Fibroblast of pulmonary artery (primary cell): ENCODE data around the gene TTI1.

Experiments
- DNase-seq: peaks from one replicate; pipeline ENCODE4 v3.0.0-alpha.2; 2010; ENCODE audit warnings: low read depth
- H3K4me3 ChIP-seq: replicated peaks from 2 replicates; pipeline ENCODE4 v1.5.1; 2011; ENCODE audit warnings: low read depth, mild to moderate bottlenecking, control low read depth, low read length, moderate library complexity
- CTCF ChIP-seq: IDR thresholded peaks from 2 replicates; pipeline ENCODE4 v1.5.1; 2011; ENCODE audit warnings: mild to moderate bottlenecking, control low read depth, low read length, inconsistent platforms; ENCODE audit errors: missing control alignments

The TTI1 gene

GRCh38 chr20:38033330-38034107, at the start of gene TTI1, which contains the start of gene RPRD1B:
TSS of gene TTI1 (minus strand) at chr20:38033456. CDS start at chr20:38013816, 19,640 bp downstream.
TSS of gene RPRD1B (plus strand) at chr20:38033746. CDS start at chr20:38033948, 202 bp downstream.
- peak within 1 kb of the TSS; percentile 91 for H3K4me3 ChIP-seq
- peak; percentile 86 for DNase-seq
- TF ChIP-seq CTCF: no peak

GRCh38 chr20:38082894-38083293, 49.6 kb upstream of the TTI1 start:
- no peak for DNase-seq
- no peak overlapping the region for H3K4me3 ChIP-seq
- no peak for TF ChIP-seq CTCF

GRCh38 chr20:38081575-38081974, 48.3 kb upstream of the TTI1 start:
- no peak overlapping the region for H3K4me3 ChIP-seq
- no peak for DNase-seq
- TF ChIP-seq CTCF: no peak

- no peak for DNase-seq
- H3K4me3 ChIP-seq: no peak overlapping the region
- no peak for TF ChIP-seq CTCF
These were observed 46.1 kb upstream of the TTI1 start for GRCh38 chr20:38079353-38079752.

GRCh38 chr20:38078084-38078483, 44.8 kb upstream of the TTI1 start:
- H3K4me3 ChIP-seq: no peak overlapping the region
- no peak for DNase-seq
- TF ChIP-seq CTCF: no peak

GRCh38 chr20:38076548-38076947, 43.3 kb upstream of the TTI1 start:
- H3K4me3 ChIP-seq: no peak overlapping the region
- DNase-seq: no peak
- TF ChIP-seq CTCF: no peak
